Measurements from ENCODE around the gene ADM.

The ADM gene

GRCh38 chr11:10309163-10310093, 4.6 kb downstream of the ADM start:
- Histone ChIP-seq H3K27me3 (peaks cover 0 to 67% (median 60%) of the 10 kb centered on the region in 11 experiments; a peak in 21 of 22 replicates), H3K9ac (peak overlapping the region in 1 of 11 experiments; percentile 15; a peak in 1 of 22 replicates), H3K4me1 (peaks cover 18 to 50% (median 45%) of the 10 kb centered on the region in 10 experiments), H4K20me1 (peaks cover 19 to 34% (median 27%) of the 10 kb centered on the region in 11 experiments), H3K4me3 (peak overlapping the region in 1 of 10 experiments; percentile 95; a peak in 1 of 20 replicates), H3K4me2 (peak overlapping the region in 7 of 11 experiments; percentile 84 to 99 (median 97); a peak in 12 of 22 replicates), H3K36me3 (peaks cover 0 to 19% (median 0%) of the 10 kb centered on the region in 11 experiments; a peak in 6 of 22 replicates), H3K27ac (peak overlapping the region in 3 of 11 experiments; percentile 67 to 85 (median 77); a peak in 2 of 22 replicates), H3K9me3 (replicated peaks in 1 of 11) (peaks cover 0 to 18% (median 6%) of the 10 kb centered on the region in 11 experiments; a peak in 10 of 22 replicates)
- no peak for TF ChIP-seq Cebpa-rat (IDR thresholded peaks at IDR 0.05)

- Histone ChIP-seq H3K9me3 (replicated peaks in 1 of 11) (peaks cover 0 to 18% (median 6%) of the 10 kb centered on the region in 11 experiments; a peak in 10 of 22 replicates), H4K20me1 (peaks cover 14 to 25% (median 21%) of the 10 kb centered on the region in 11 experiments), H3K36me3 (peaks cover 0 to 19% (median 0%) of the 10 kb centered on the region in 11 experiments; a peak in 6 of 22 replicates), H3K4me3 (no peak overlapping the region), H3K9ac (no peak overlapping the region), H3K4me1 (peaks cover 18 to 40% (median 37%) of the 10 kb centered on the region in 10 experiments), H3K27ac (no peak overlapping the region), H3K4me2 (no peak overlapping the region), H3K27me3 (peaks cover 0 to 58% (median 50%) of the 10 kb centered on the region in 11 experiments; a peak in 21 of 22 replicates)
- no peak for TF ChIP-seq Cebpa-rat (IDR thresholded peaks at IDR 0.05)
These were observed 5.5 kb downstream of the ADM start for GRCh38 chr11:10310301-10310841.

GRCh38 chr11:10311802-10312201, 6.9 kb downstream of the ADM start:
- H3K27me3 ChIP-seq = peaks cover 0 to 43% (median 36%) of the 10 kb centered on the region in 11 experiments; a peak in 21 of 22 replicates
- no peak overlapping the region for H3K4me3 ChIP-seq
- no peak for TF ChIP-seq Cebpa-rat (IDR thresholded peaks at IDR 0.05)
- H3K4me1 ChIP-seq = peaks cover 18 to 37% (median 25%) of the 10 kb centered on the region in 10 experiments
- no peak overlapping the region for H3K4me2 ChIP-seq
- H4K20me1 ChIP-seq = peaks cover under 1 to 11% (median 7%) of the 10 kb centered on the region in 11 experiments; a peak in 18 of 22 replicates
- peaks cover 0 to 8% (median 6%) of the 10 kb centered on the region in 11 experiments; a peak in 10 of 22 replicates for H3K9me3 ChIP-seq (replicated peaks in 1 of 11)
- peaks cover 0 to 5% (median 0%) of the 10 kb centered on the region in 11 experiments; a peak in 6 of 22 replicates for H3K36me3 ChIP-seq
- H3K9ac ChIP-seq = no peak overlapping the region
- no peak overlapping the region for H3K27ac ChIP-seq

GRCh38 chr11:10314199-10315072, 9.6 kb downstream of the ADM start:
- H3K27ac ChIP-seq = no peak overlapping the region
- peaks cover 13 to 35% (median 20%) of the 10 kb centered on the region in 10 experiments; a peak in 16 of 20 replicates for H3K4me1 ChIP-seq
- no peaks in the 10 kb centered on the region for H3K36me3 ChIP-seq
- H3K9me3 ChIP-seq (replicated peaks in 1 of 11) = peaks cover 0 to 8% (median 6%) of the 10 kb centered on the region in 11 experiments; a peak in 9 of 22 replicates
- no peaks in the 10 kb centered on the region for H4K20me1 ChIP-seq
- no peak overlapping the region for H3K9ac ChIP-seq
- no peak overlapping the region for H3K4me3 ChIP-seq
- no peak for TF ChIP-seq Cebpa-rat (IDR thresholded peaks at IDR 0.05)
- peaks cover 0 to 17% (median 10%) of the 10 kb centered on the region in 11 experiments; a peak in 17 of 22 replicates for H3K27me3 ChIP-seq
- H3K4me2 ChIP-seq = no peak overlapping the region

GRCh38 chr11:10315083-10315482, 10.2 kb downstream of the ADM start:
- Histone ChIP-seq H3K9ac (no peak overlapping the region), H3K4me2 (no peak overlapping the region), H4K20me1 (no peaks in the 10 kb centered on the region), H3K36me3 (no peaks in the 10 kb centered on the region), H3K4me1 (peaks cover 13 to 29% (median 20%) of the 10 kb centered on the region in 10 experiments; a peak in 15 of 20 replicates), H3K4me3 (no peak overlapping the region), H3K27ac (no peak overlapping the region), H3K27me3 (peaks cover 0 to 11% (median 6%) of the 10 kb centered on the region in 11 experiments; a peak in 10 of 22 replicates), H3K9me3 (replicated peaks in 1 of 11) (peaks cover 0 to 8% (median 6%) of the 10 kb centered on the region in 11 experiments; a peak in 9 of 22 replicates)
- TF ChIP-seq Cebpa-rat (IDR thresholded peaks at IDR 0.05) = no peak

- no peak overlapping the region for H3K27ac ChIP-seq
- no peak for TF ChIP-seq Cebpa-rat (IDR thresholded peaks at IDR 0.05)
- H3K36me3 ChIP-seq = no peaks in the 10 kb centered on the region
- H3K4me3 ChIP-seq = no peak overlapping the region
- H3K4me2 ChIP-seq = peak overlapping the region; percentile 7 to 61 (median 35); a peak in 21 of 22 replicates
- H4K20me1 ChIP-seq = no peaks in the 10 kb centered on the region
- H3K9ac ChIP-seq = peak overlapping the region in 1 of 11 experiments; percentile 4; a peak in 1 of 22 replicates
- H3K9me3 ChIP-seq (replicated peaks in 1 of 11) = no peaks in the 10 kb centered on the region; a peak in 1 of 22 replicates
- peaks cover 13 to 27% (median 20%) of the 10 kb centered on the region in 10 experiments; a peak in 15 of 20 replicates for H3K4me1 ChIP-seq
- no peaks in the 10 kb centered on the region; a peak in 1 of 22 replicates for H3K27me3 ChIP-seq
These were observed 12.4 kb downstream of the ADM start for GRCh38 chr11:10317151-10317755.

- H3K4me1 ChIP-seq = peaks cover 13 to 34% (median 21%) of the 10 kb centered on the region in 10 experiments; a peak in 17 of 20 replicates
These were observed 13.1 kb downstream of the ADM start for GRCh38 chr11:10317776-10318526.

More at GRCh38 chr11:10317776-10318526, 13.1 kb downstream of the ADM start:
- Histone ChIP-seq H3K4me3 (no peak overlapping the region), H3K9me3 (replicated peaks in 1 of 11) (no peaks in the 10 kb centered on the region), H3K4me2 (peak overlapping the region; percentile 7 to 61 (median 35); a peak in 19 of 22 replicates), H3K36me3 (no peaks in the 10 kb centered on the region), H4K20me1 (no peaks in the 10 kb centered on the region), H3K9ac (no peak overlapping the region), H3K27me3 (no peaks in the 10 kb centered on the region; a peak in 1 of 22 replicates), H3K27ac (no peak overlapping the region)
- no peak for TF ChIP-seq Cebpa-rat (IDR thresholded peaks at IDR 0.05)
